HepG2 (cell line): ENCODE data around the gene PLGRKT. TPM values are rescaled to one million over a fixed set of nuclear protein-coding genes. Genes with fewer than 3 reads are reported as not detected.

Experiments used
- ATAC-seq: fragments of 200-7000 bp; cut with Tn5 transposase; 3 replicates; pipeline ENCODE4 v1.9.1; 2020; ENCODE audit warnings: mild to moderate bottlenecking, moderate library complexity
- BruUV-seq: library from RNA; stranded (reverse); fragments of 400-500 nt; replicated peaks from 2 replicates; lab custom pipeline; 2021; lab: Mats Ljungman, UMichigan
- CTCF ChIA-PET: fragments of 300-600 bp; formaldehyde crosslinking; extraction: SDS; loops from one replicate; lab custom pipeline; 2021; ENCODE audit warnings: low total read pairs, inconsistent platforms, low intra/inter-chr PET ratio; lab: Yijun Ruan, JAX
- POLR2A ChIA-PET: fragments of 350-600 bp; sonication (Branson Sonifier 250); formaldehyde crosslinking; loops from one replicate; lab custom pipeline; 2020; ENCODE audit warnings: antibody characterized with exemption, inconsistent platforms; lab: Yijun Ruan, JAX
- DNase-seq: peaks from one replicate; pipeline ENCODE4 v3.0.0-alpha.2; 2015; ENCODE audit warnings: low spot score
- FAIRE-seq: peaks from 3 replicates; lab custom pipeline; 2011; peaks lifted over from hg19 to GRCh38; lab: Jason Lieb, UNC
- H2AFZ ChIP-seq: one replicate; pipeline ENCODE4 v1.6.1; 2011; ENCODE audit warnings: low read length, inconsistent platforms
- H3K27ac ChIP-seq: fragments of 300-600 bp; 3 replicates; pipeline ENCODE4 v1.8.0; 2011; ENCODE audit warnings: mixed run types, mild to moderate bottlenecking, mixed read lengths, low read length, inconsistent platforms; ENCODE audit not compliant: insufficient read depth; ENCODE audit errors: extremely low read length
- H3K27me3 ChIP-seq, 2 experiments: fragments of 200-600 bp in 1 of 2; 2 replicates in 1 of 2; 3 replicates in 1 of 2; pipeline versions ENCODE4 v1.6.0 to v1.8.0; 2011; ENCODE audit warnings: low read length in 2 of 2, mild to moderate bottlenecking in 2 of 2, moderate library complexity in 2 of 2, inconsistent platforms in 1 of 2; ENCODE audit not compliant: insufficient read depth in 2 of 2, control insufficient read depth in 1 of 2
- H3K36me3 ChIP-seq, 2 experiments: fragments of 200-600 bp in 1 of 2; replicated peaks in 1 of 2; 2 replicates in 1 of 2; 3 replicates in 1 of 2; pipeline versions ENCODE4 v1.5.1 to v1.8.0; 2011; ENCODE audit warnings: low read length in 2 of 2, inconsistent platforms in 1 of 2; ENCODE audit not compliant: insufficient read depth in 2 of 2, control insufficient read depth in 1 of 2
- H3K4me1 ChIP-seq: 2 replicates; pipeline ENCODE4 v1.5.1; 2012; ENCODE audit warnings: low read length, inconsistent platforms; ENCODE audit not compliant: insufficient read depth
- H3K4me2 ChIP-seq: 2 replicates; pipeline ENCODE4 v1.6.0; 2011; ENCODE audit warnings: low read depth, low read length, inconsistent platforms
- H3K4me3 ChIP-seq, 3 experiments: fragments of 200-600 bp in 1 of 3; sonication (generic), shearing (Covaris generic) in 1 of 3; replicated peaks in 1 of 3; 2 replicates each; pipeline ENCODE4 v1.5.1; 2011 to 2016; ENCODE audit warnings: low read length in 3 of 3, inconsistent platforms in 2 of 3, low read depth in 2 of 3, mild to moderate bottlenecking in 2 of 3, control low read depth in 1 of 3, mixed read lengths in 1 of 3; ENCODE audit not compliant: insufficient read depth in 1 of 3
- H3K79me2 ChIP-seq: one replicate; pipeline ENCODE4 v1.6.1; 2011; ENCODE audit warnings: low read length, inconsistent platforms; ENCODE audit not compliant: insufficient read depth
- H3K9ac ChIP-seq: 2 replicates; pipeline ENCODE4 v1.6.0; 2011; ENCODE audit warnings: mild to moderate bottlenecking, low read depth, low read length, inconsistent platforms; ENCODE audit not compliant: insufficient read depth
- H3K9me3 ChIP-seq: 2 replicates; pipeline ENCODE4 v1.5.1; 2012; ENCODE audit warnings: mild to moderate bottlenecking, low read length
- H4K20me1 ChIP-seq: 2 replicates; pipeline ENCODE4 v1.6.0; 2011; ENCODE audit warnings: inconsistent platforms, mild to moderate bottlenecking, low read length, moderate library complexity; ENCODE audit not compliant: insufficient read depth
- ARNTL ChIP-seq: sonication (generic); formaldehyde crosslinking; IDR thresholded peaks from 2 replicates; pipeline ENCODE4 v1.4.0; 2020; ENCODE audit warnings: mild to moderate bottlenecking, missing genetic modification reagents
- CENPT ChIP-seq: sonication (generic); formaldehyde crosslinking; IDR thresholded peaks from 2 replicates; pipeline ENCODE4 v1.8.0; 2022; ENCODE audit warnings: low read depth, mild to moderate bottlenecking, moderate library complexity, missing genetic modification reagents
- DR1 ChIP-seq: sonication (generic); formaldehyde crosslinking; IDR thresholded peaks from 2 replicates; pipeline ENCODE4 v1.8.0; 2021; ENCODE audit warnings: mild to moderate bottlenecking, missing genetic modification reagents, inconsistent platforms
- KLF16 ChIP-seq, 2 experiments: sonication (generic) in 1 of 2; formaldehyde crosslinking in 1 of 2; IDR thresholded peaks; 2 replicates each; pipeline versions ENCODE4 v1.6.1 to v1.8.0; 2016 to 2023; ENCODE audit warnings: missing genetic modification reagents in 2 of 2, missing compliant biosample characterization in 1 of 2
- MTF2 ChIP-seq: sonication (generic); formaldehyde crosslinking; IDR thresholded peaks from 2 replicates; pipeline ENCODE4 v1.5.0; 2020; ENCODE audit warnings: missing genetic modification reagents, borderline replicate concordance
- PATZ1 ChIP-seq: sonication (generic); formaldehyde crosslinking; IDR thresholded peaks from 2 replicates; pipeline ENCODE4 v1.4.0; 2020; ENCODE audit warnings: missing genetic modification reagents
- PAXIP1 ChIP-seq: sonication (generic); formaldehyde crosslinking; conservative IDR thresholded peaks from 2 replicates; pipeline ENCODE4 v1.4.0; 2020; ENCODE audit warnings: mild to moderate bottlenecking, missing genetic modification reagents, moderate library complexity
- PREB ChIP-seq: sonication (generic); formaldehyde crosslinking; IDR thresholded peaks from 2 replicates; pipeline ENCODE4 v1.4.0; 2020; ENCODE audit warnings: missing genetic modification reagents
- ZNF333 ChIP-seq: sonication (generic); formaldehyde crosslinking; IDR thresholded peaks from 2 replicates; pipeline ENCODE4 v1.4.0; 2020; ENCODE audit warnings: mild to moderate bottlenecking, missing genetic modification reagents, borderline replicate concordance
- ZNF724P ChIP-seq: sonication (generic); formaldehyde crosslinking; IDR thresholded peaks from 2 replicates; pipeline ENCODE4 v1.8.0; 2022; ENCODE audit warnings: missing genetic modification reagents, borderline replicate concordance
- WGBS: methylation state at CpG from one replicate; pipeline ENCODE4 v1.1.6; 2017; ENCODE audit warnings: low lambda C conversion rate; 5-methylcytosine and 5-hydroxymethylcytosine counted together
- in situ Hi-C: cut with HindIII; loops from 2 replicates; pipeline ENCODE4 v1.10.0; 2017; ENCODE audit warnings: low pct_unique_long_range_greater_than_20kb; ENCODE audit not compliant: extremely low pct_ligation_motif_present
- intact Hi-C: fragments of 100-400 bp; cut with micrococcal nuclease; formaldehyde crosslinking; loops from one replicate; pipeline ENCODE4 v1.10.0; 2022; ENCODE audit not compliant: unreplicated experiment
- polyA plus RNA-seq, 8 experiments: library from polyadenylated mRNA; depleted of rRNA in 3 of 8; stranded (reverse) in 7 of 8; unstranded in 1 of 8; fragments of >200 nt; fragmentation: Illumina TruSeq in 4 of 8; extraction: Trizol in 4 of 8; gene quantifications; 2 replicates each; pipeline versions ENCODE4 v1.2.1 to v1.2.3, GENCODE V29; 2011 to 2016; ENCODE audit warnings: low read depth in 4 of 8, missing spikeins in 1 of 8, mixed read lengths in 1 of 8; ENCODE audit not compliant: insufficient read depth in 1 of 8
- total RNA-seq, 5 experiments: library from RNA; depleted of rRNA; stranded (reverse); fragments of >200 nt; fragmentation: Illumina TruSeq; extraction: Trizol; gene quantifications; 2 replicates each; pipeline ENCODE4 v1.2.3, GENCODE V29; 2016; ENCODE audit warnings: low read depth in 1 of 5
- TF ChIP-seq, protein P1 (sequence below): sonication (generic); formaldehyde crosslinking; IDR thresholded peaks from 2 replicates; pipeline ENCODE4 v1.5.0; 2020; ENCODE audit warnings: missing genetic modification reagents, mild to moderate bottlenecking, borderline replicate concordance

Gene PLGRKT
- total and polyA plus RNA-seq, 2 of the 13 experiments (the other 11 are each of a cell fraction or from before 2014, with no cell fraction given), result 5.0 to 15.8 TPM

GRCh38 chr9:5375091-5375490 is 62.6 kb downstream of the PLGRKT start (continued):
- no peak for TF ChIP-seq MTF2 (CRISPR knock-in tag)
- TF ChIP-seq, all 625 proteins: peak for 0

DNA sequence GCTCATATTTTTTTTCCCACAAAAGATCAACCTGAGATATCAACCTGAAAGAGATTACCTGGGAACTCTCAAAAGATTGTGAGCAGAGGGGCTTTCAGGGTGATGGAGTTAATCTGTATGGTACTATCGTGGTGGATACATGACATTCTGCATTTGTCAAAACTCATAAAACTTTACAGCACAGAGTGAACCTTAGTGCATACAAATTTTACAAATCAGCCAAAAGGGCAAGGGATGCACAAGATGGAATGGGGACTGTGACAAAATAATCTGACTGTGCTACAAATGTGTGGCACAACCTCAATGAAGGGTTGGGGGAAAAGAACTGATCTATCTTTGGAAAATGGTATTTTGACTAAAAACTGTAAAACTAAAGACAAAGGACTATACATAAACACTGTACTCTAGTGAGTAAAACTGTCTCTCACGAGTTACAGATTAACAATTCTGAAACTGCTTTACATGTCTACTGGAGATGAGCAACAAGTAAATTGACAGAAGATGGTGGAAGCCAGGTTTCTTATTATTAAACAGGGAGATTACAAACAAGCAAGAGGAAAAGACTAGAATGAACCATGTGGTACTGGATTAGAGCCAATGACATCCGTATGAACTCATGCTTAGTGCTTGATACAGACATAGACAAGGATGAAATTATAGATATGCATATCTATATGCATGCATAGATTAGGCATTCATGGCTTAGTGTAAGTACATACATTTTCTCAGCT is 73.3 kb downstream of the PLGRKT start:
- intact Hi-C loops, result no loop called here
- no peaks in the 10 kb centered on the region for H4K20me1 ChIP-seq
- no peak overlapping the region for H3K4me3 ChIP-seq
- H3K36me3 ChIP-seq, result no peaks in the 10 kb centered on the region
- no peaks in the 10 kb centered on the region for H3K9me3 ChIP-seq
- no peaks in the 10 kb centered on the region for H3K79me2 ChIP-seq
- BruUV-seq, result no TSS peak
- FAIRE-seq (no peak), DNase-seq (no peak), ATAC-seq (no peak)
- H3K4me1 ChIP-seq, result no peaks in the 10 kb centered on the region
- no peak overlapping the region for H3K4me2 ChIP-seq
- H3K27ac ChIP-seq, result no peak overlapping the region
- 32% methylated on average over 3 of the region's 3 CpGs for WGBS
- H3K9ac ChIP-seq, result no peak overlapping the region
- H3K27me3 ChIP-seq, result no peaks in the 10 kb centered on the region
- ChIA-PET POLR2A (no interaction called here), CTCF (no interaction called here)
- in situ Hi-C loops, result no loop called here
- no peak overlapping the region for H2AFZ ChIP-seq
- TF ChIP-seq, protein P1, sequence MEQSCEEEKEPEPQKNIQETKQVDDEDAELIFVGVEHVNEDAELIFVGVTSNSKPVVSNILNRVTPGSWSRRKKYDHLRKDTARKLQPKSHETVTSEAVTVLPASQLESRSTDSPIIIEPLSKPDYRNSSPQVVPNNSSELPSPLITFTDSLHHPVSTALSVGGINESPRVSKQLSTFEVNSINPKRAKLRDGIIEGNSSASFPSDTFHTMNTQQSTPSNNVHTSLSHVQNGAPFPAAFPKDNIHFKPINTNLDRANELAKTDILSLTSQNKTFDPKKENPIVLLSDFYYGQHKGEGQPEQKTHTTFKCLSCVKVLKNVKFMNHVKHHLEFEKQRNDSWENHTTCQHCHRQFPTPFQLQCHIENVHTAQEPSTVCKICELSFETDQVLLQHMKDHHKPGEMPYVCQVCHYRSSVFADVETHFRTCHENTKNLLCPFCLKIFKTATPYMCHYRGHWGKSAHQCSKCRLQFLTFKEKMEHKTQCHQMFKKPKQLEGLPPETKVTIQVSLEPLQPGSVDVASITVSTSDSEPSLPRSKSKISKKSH (CRISPR knock-in tag), result no peak
- no peak for TF ChIP-seq CENPT (CRISPR knock-in tag)
- TF ChIP-seq ARNTL, result no peak
- no peak for TF ChIP-seq PREB (CRISPR knock-in tag)
- no peak for TF ChIP-seq PATZ1
- no peak for TF ChIP-seq PAXIP1 (CRISPR knock-in tag)
- no peak for TF ChIP-seq ZNF724P (CRISPR knock-in tag)
- TF ChIP-seq KLF16 (CRISPR knock-in tag; IDR thresholded peaks at IDR 0.05), result no peak
- no peak for TF ChIP-seq DR1
- TF ChIP-seq ZNF333, result no peak
